ENCODE data around the gene ZDHHC8.

The ZDHHC8 gene

DNA sequence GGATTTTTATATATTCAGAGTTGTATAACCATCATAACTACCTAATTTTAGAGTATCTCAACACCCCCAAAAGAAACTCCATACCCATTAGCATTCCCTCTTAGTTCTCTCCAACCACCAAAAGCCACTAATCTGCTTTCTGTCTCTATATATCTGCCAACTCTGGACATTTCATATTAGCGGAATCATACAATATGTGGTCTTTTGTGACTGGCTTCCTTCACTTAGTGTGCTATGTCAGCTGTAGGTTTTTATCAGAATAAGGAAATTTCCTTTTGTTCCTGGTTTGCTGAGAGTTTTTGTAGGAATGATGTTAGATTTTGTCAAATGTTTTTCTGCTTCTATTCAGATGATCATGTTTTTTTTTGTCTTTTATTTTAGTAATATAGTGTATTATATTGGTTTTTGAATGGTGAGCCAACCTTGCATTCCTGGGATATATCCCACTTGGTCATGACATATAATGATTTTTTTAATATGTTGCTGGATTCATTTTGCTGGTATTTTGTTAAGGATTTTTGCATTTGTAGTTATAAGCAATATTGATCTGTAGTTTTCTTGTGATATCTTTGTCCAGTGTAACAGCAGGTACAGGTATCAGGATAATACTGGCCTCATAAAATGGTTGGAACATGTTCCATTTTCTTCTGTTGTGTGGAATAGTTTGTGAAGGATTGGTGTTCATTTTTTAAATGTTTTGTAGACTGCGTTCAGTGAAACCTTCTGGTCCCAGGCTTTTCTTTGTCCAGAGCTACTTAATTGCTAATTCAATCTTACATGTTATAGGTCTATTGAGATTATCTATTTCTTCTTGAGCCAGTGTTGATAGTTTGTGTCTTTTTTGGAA, 34.8 kb upstream of the ZDHHC8 start:
- DNase-seq (ENCODE audit: low read depth in 1 of 2, low spot score in 1 of 2) = no peak

DNA sequence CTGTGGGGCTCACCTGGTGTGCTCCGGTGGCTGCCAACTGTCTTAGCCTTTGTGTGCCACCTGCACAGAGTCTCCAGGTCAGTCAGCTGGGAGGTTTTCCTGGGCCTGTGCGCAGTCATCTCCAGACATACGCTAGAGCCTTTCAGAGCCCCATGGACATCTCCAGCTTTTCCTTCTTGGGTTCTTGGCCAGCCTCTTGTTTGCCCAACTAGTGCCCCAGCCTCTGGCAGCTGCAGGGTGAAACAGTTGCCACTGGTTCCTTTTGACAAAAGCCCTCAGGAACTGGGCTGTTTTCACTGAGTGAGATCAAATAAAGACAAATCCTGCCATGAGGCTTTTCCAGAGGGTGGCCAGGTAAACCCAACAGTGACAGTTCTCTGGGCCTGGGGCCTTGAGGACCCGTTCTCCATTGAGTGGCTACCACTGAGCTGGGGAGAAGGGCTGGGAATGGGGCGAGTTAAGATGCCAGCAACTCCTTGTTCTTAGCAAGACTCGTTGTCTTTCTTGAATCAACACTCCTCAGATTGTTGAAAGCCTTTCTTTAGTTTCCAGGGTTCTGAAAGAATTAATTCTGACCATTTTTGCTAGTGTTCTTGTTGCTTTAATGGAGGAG, 32.4 kb upstream of the ZDHHC8 start:
- DNase-seq (ENCODE audit: low read depth in 1 of 2, low spot score in 1 of 2) = no peak

- DNase-seq (ENCODE audit: low read depth in 1 of 2, low spot score in 1 of 2) = no peak
Observed at GRCh38 chr22:20101638-20102037, 30.0 kb upstream of the ZDHHC8 start.

DNA sequence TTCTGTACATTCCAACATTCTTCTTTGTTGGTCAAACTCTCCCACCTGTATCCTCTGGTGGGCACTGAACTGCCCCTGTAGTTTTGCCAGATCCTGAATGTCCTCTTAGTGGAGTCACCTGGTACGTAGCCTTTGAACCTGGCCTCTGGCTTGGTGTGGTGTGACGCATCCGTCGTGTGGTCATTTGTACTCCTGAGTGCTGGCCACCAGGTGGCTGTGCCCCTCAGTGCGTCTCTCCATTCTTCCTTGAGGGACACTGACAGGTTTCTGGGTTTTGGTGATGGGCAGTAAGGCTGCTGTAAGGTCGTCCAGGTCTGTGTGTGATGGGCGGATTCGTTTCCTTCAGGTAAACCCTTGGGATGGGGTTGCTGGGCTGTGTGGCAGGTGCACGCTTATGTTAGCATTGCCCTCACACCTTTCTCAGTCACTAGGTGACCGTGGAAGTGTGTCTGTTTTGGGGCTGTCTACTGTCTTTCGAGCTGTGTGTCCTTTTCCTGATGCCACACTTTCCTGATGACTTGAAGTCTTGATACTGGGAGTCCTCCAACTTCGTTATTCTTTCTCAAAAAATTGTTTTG, 29.3 kb upstream of the ZDHHC8 start:
- no peak for DNase-seq (ENCODE audit: low read depth in 1 of 2, low spot score in 1 of 2)

DNA sequence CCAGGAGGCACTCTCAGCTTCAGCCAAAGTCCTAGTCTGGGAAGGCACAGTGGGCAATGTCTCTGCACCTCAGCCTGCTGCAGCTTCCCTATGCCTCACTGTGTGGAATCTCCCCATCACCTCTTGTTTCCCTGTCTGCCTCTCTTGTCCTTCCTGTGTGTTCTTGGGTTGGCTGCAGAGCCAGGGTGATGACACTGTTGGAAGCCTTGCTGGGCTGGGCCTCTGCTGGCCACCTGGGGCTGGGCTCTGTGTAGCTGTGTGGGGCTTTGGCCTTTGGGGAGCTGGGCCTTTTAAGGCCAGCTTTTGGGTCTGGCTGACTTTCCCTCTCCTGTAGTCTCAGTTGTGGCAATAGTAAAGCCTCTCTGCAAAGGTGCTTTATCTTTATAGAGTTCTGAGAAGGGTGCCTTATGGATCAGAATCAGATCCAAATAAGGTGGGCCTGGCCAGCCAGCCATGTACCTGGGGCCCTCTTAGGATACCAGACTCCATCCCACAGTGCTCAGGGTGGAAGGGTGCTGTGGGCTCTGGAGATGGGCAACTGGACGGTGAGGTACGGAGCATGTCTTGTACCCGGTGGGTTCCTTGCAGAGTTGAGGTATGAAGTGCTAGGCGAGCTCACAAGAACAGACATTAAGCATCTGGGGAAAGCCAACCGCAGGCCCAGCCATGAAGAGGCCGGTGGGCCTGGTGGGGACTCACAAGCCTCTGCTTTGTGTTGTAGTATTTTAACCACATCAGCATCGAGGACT, 26.0 kb upstream of the ZDHHC8 start:
- DNase-seq (ENCODE audit: low read depth in 1 of 2, low spot score in 1 of 2) = no peak

DNA sequence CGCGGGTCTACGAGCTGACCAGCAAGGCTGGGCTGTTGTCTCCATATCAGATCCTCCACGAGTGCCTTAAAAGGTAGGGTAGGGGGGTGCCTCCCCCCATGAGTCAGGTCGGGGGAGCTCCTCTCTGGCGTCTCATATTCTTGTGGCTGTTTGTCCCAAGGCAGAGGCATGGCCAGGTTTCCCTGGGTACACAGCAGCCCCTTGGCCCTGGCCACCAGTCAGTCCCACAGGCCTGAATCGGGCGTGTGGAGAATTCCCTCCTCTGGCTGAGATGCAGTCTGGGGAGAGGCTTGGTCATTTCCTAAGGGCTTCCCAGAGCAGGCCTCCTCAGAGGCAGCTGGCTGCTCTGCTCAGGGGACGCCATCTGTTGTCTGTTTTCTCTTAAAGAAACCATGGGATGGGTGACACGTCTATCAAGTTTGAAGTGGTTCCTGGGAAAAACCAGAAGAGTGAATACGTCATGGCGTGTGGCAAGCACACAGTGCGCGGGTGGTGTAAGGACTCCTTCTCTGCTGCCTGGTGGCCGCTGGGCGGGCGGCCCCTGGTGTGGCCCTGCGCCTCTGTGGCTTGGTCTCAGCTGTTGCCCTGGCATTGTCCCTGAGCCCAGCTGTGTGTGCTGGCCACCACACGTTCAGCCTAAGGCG, 25.3 kb upstream of the ZDHHC8 start:
- DNase-seq (ENCODE audit: low read depth in 1 of 2, low spot score in 1 of 2) = no peak

DNA sequence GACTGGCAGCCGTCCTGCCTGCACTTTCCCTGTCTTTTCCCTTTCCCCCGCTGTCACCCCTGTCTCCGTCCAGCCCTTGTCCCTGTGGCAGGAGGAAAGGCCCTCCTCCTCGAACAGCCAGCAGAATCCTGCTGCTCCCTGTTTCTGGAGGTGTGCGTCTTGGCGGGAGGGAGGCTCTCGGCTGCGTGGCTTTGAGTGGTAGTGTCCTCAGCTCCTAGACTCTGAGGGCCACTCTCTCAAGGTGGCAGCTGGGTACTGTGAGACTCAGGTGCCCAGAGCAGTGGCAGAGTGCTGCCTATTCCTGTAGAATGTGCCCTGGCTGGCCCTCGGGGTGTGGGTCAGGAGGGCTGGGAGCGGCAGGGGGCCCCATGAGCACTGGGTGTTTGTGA, 24.8 kb upstream of the ZDHHC8 start:
- no peak for DNase-seq (ENCODE audit: low read depth in 1 of 2, low spot score in 1 of 2)

DNA sequence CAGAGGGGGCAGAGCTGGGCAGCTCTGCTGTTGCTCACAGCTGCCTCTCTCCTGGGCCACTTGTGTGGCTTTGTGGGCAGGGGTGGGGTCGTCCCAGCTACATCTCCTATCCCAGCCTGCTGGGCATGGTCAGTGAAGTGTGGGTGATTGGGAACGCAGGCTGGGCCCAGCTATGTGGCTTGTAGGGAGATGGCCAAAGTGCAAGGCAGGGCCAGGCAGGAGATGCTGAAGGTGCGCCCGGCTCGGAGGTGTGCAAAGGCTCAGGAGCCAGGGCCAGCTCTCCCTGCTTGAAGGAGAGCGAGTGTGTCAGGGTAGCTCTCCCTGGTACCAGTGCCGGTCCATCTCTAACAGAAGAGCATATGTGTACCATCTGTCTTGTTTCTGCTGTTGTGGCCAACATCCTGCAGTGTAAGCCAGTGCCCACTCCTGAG, 24.1 kb upstream of the ZDHHC8 start:
- DNase-seq (ENCODE audit: low read depth in 1 of 2, low spot score in 1 of 2) = no peak

DNA sequence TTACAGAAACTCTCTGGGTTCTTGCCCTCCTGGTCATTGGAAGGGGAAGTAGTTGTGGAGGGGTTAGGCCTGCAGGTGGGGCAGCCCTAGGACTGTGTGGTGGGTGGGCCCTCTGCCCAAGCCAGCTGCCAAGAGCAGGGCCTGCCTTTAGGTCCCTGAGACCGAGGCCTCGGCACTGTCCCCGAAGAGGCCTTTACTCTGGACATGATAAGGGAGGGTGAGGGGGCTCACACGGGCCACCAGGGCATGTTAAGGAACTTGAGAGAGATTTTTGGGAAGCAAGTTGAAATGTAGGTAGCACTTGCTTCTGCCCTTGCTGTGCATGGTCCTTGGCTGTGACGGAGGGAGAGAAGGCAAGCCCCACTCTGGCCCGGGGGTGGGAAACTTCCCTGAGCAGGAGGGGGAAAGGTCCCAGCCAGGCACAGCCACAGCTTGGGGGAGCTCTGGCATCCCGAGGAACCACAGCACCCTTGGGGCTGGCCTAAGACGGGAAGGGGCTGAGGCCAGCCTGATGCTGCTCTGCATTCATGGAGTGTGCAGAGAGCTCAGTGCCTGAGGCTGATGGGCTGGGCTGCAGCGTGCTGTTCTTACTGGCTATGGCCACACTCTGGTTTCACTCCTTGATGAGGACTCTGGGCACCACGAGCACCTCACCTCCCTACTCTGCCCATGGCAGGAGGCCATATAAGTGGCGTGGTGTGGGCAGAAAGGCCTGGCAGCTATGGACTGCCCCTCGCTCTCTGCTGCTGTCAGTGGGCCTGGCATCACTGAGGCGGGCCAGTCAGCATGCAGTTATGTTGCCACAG, 23.4 kb upstream of the ZDHHC8 start:
- DNase-seq (ENCODE audit: low read depth in 1 of 2, low spot score in 1 of 2) = no peak

DNA sequence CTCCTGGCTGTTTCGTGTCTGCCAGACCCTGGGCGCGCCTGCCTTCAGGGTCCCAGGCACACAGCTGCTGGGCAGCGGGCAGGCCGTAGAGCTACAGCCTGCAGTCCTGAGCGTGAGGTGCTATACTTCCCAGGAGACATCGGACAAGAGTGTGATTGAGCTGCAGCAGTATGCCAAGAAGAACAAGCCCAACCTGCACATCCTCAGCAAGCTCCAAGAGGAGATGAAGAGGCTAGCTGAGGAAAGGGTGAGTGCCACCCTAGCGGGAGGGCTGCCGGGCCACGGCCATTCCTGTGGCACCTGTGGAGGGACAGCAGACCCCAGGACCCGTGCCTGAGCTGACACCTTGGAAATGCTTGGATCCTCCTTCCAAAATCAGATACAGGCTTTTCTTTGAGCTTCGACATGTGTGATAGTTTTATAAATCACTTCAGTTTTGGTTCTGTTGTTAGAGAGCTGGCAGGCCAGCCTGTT, 22.8 kb upstream of the ZDHHC8 start:
- no peak for DNase-seq (ENCODE audit: low read depth in 1 of 2, low spot score in 1 of 2)

GRCh38 chr22:20109411-20110358, 21.9 kb upstream of the ZDHHC8 start:
- DNase-seq (ENCODE audit: low read depth in 1 of 2, low spot score in 1 of 2) = no peak

GRCh38 chr22:20110359-20110985, 21.1 kb upstream of the ZDHHC8 start:
- no peak for DNase-seq (ENCODE audit: low read depth in 1 of 2, low spot score in 1 of 2)

DNA sequence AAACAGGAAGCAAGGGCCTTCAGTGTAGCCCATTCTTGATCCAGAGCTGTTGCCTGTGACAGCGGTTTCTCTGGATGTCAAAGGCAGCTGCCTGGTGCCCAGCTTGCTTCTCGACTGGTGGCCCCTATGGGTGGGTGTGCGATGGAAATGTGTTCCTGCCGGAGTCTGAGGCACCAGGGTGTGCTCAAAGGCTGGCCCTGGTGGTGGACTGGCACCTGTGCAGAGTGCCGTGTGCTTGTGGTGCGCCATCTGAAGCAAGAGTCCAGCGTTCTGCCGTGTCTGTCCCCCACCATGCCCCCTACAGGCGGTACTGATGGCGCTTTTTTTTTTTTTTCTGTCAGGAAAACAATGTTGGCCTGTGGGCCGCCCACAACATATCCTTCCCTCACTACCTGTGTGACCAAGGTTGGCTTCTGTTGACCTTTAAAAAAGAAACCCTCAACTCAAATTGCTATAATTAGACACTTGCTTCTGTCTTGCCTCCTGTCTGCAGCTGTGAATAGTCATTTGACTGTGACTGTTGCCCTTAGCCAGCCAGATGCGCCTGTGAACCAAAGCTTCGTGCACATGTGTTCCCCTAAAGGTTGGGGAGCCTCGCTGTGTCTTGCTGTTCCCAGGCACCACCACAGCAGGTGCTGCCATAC, 20.4 kb upstream of the ZDHHC8 start:
- DNase-seq (ENCODE audit: low read depth in 1 of 2, low spot score in 1 of 2) = no peak

- no peak for DNase-seq (ENCODE audit: low read depth in 1 of 2, low spot score in 1 of 2)
Observed at GRCh38 chr22:20111689-20112622, 19.6 kb upstream of the ZDHHC8 start.

DNA sequence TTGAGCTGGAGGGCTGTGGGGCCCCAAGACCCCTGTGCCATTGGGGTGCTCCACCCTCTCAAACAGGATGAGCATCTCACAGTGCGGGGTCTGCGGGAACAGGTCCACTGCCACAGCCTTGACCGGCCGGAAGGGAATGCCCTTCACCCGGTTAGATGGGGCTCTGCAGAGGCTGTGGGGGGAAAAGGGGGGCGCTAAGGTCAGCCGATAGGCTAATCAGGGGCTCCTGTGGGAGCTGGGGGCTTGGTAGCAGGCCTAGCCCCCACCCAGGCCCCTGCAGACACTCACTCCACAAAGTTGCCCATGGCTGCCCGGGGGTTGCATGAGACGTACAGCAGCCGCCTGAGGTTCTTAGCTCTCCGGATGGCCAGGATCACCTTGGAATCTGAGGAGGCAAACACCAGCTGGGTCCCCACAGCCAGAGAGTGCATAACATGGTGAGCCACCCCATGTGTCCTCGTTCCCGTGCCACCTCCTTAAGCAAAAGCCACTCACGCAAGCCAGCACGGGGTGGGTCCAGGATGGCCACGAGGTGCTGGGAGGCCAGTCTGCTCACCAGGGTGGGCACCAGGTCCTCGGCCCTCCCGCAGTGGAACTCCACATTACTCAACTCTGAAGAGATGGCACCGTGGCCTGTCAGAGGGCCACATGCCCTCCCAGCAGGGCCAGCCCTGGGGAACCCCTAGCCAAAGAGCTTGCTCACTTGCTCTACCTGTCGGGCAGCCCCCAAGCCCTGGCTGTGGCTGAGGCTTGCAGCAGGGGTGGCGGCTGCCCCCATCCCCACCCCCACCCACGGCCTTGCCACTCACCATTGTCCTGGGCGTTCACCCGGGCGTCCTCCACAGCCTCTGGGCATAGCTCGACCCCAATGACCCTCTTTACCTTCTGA, 18.7 kb upstream of the ZDHHC8 start:
- no peak for DNase-seq (ENCODE audit: low read depth in 1 of 2, low spot score in 1 of 2)

All from activated CD4-positive, alpha-beta T cell treated with anti-CD3 and anti-CD28 coated beads, Interleukin-2, amount 50 U/mL, for 24 hours (primary cell).